HFF-Myc (cell line): ENCODE results near the gene EXD1.
"Not testable (repeated sequence)": the region's sequence is repeated elsewhere in the genome, so short reads cannot be mapped to it uniquely, and the experiment has no call there.

Experiments used
- DNase-seq: peaks from one replicate; pipeline ENCODE4 v3.0.0-alpha.2; 2011; ENCODE audit warnings: low read depth; ENCODE audit errors: extremely low read depth
- H3K4me3 ChIP-seq: replicated peaks from 2 replicates; pipeline ENCODE4 v1.5.1; 2011; ENCODE audit warnings: low read depth, mild to moderate bottlenecking, control low read depth, low read length
- TF ChIP-seq, protein P1 (sequence below): IDR thresholded peaks from 2 replicates; pipeline ENCODE4 v1.5.1; 2012; ENCODE audit warnings: mild to moderate bottlenecking, low read depth, low read length, control low read depth; ENCODE audit errors: missing control alignments

Gene EXD1

DNA sequence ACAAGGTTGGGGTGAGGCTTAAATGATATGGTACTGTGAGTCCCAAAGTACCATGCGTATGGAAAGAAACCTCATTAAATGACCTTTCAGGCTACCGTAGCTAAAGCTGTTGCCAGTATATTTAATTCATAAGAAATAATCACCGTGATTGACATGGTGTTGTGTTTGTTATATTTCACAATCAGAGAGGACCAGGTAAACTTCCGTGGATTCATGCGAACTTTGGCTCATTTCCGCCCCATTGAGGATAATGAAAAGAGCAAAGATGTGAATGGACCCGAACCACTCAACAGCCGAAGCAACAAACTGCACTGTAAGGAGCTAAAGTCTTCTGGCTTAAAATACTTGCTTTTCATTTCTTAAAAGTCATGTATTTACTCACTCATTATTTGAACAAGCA, 32.0 kb upstream of the EXD1 start:
- DNase-seq: no peak
- TF ChIP-seq, protein P1, sequence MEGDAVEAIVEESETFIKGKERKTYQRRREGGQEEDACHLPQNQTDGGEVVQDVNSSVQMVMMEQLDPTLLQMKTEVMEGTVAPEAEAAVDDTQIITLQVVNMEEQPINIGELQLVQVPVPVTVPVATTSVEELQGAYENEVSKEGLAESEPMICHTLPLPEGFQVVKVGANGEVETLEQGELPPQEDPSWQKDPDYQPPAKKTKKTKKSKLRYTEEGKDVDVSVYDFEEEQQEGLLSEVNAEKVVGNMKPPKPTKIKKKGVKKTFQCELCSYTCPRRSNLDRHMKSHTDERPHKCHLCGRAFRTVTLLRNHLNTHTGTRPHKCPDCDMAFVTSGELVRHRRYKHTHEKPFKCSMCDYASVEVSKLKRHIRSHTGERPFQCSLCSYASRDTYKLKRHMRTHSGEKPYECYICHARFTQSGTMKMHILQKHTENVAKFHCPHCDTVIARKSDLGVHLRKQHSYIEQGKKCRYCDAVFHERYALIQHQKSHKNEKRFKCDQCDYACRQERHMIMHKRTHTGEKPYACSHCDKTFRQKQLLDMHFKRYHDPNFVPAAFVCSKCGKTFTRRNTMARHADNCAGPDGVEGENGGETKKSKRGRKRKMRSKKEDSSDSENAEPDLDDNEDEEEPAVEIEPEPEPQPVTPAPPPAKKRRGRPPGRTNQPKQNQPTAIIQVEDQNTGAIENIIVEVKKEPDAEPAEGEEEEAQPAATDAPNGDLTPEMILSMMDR: no peak
- H3K4me3 ChIP-seq: no peak overlapping the region

GRCh38 chr15:41260924-41261323, 30.4 kb upstream of the EXD1 start:
- H3K4me3 ChIP-seq, DNase-seq: not testable (repeated sequence)

DNA sequence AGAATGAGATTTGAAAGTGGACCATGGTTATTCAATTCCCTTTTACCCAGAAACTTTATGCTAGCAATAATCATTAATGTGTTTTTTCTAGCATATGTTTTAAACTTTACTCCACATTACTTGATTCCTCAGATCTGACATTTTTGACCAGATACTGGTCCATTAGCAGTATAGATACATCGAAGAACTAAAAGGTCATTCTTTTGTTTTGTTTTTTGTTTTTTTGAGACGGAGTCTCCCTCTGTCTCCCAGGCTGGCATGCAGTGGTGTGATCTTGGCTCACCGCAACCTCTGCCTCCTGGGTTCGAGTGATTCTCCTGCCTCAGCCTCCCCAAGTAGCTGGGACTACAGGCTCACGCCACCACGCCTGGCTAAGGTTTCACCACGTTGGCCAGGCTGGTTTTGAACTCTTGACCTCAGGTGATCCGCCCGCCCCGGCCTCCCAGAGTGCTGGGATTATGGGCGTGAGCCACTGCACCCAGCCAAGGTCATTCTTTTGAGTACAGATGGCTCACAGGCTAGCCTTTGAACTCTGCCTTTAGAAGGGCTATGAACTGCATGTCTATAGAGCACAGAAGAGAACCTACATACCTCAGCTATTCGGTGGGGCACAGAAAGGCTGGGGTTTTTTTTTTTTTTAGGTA, 29.1 kb upstream of the EXD1 start:
- TF ChIP-seq, protein P1: no peak
- no peak overlapping the region for H3K4me3 ChIP-seq
- DNase-seq: no peak

DNA sequence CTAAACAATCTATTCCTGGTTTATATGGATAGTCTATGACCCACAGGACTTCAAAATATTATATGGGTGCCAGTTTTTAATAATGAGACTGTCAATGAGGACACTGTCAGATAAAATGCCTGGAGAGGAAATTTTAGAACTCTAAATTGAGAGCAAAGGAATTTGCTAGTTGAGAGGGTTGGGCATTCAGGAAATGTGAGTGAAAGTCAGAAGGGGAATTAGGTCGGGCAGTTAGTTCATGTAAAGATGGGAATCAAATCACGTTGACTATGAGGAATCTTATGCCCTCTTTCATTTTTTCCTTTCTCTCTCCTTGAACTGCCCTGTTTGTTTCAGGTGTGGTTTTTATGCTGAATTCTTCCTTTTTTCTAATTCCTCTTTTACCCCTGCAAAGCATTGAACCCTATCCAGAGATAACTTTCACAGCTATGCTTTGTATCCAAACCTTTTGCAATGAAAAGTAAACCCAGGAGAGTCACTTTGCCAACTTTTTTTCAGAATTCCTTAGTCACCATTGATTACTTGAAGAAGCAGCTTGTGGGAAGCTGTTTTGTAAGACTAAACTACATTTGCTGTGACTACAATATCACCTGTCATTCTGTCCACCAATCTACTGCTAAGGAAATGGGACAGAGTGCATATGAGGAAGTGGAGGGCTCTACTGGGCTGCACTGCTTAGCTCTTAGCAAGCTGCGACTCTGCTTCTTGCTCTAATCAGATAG, 28.4 kb upstream of the EXD1 start:
- TF ChIP-seq, protein P1: no peak
- no peak for DNase-seq
- H3K4me3 ChIP-seq: no peak overlapping the region

DNA sequence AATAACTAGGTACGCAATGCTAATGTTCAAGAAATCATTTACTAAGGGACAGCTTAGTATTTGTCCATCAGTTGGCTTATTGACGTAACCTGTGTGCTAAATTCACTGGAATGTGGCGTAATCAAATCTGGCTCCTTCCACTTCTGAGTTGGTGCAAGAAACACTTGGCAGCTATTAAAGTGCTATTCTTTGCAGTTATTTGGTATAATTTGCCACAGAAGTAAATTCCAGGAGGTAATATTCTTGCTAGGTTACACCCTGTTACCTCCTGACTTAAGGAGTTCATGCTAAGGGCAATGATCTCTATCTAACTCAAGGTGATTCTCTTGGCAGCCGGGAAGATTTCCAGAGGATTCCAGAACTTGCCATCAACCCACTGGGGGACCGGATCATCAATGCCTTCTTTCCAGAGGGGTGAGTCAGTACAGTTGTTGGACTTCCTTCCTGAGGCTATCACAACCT, 26.1 kb upstream of the EXD1 start:
- DNase-seq: no peak
- TF ChIP-seq, protein P1: no peak

GRCh38 chr15:41256103-41256502, 25.5 kb upstream of the EXD1 start:
- TF ChIP-seq, protein P1: no peak
- no peak for DNase-seq
- no peak overlapping the region for H3K4me3 ChIP-seq

More for the DNA sequence above, 26.1 kb upstream of the EXD1 start:
- H3K4me3 ChIP-seq: no peak overlapping the region

- no peak for DNase-seq
- no peak overlapping the region for H3K4me3 ChIP-seq
- TF ChIP-seq, protein P1: no peak
These were observed 24.0 kb upstream of the EXD1 start for GRCh38 chr15:41254560-41254959.
